ENCODE measurements around the gene TSPAN1. TPM values are rescaled to one million over a fixed set of nuclear protein-coding genes. Genes with fewer than 3 reads are reported as not detected.

The TSPAN1 gene
- total and polyA plus RNA-seq, 4 donors, result 0.33 to 7.0 (median 2.1) TPM

- no peak for TF ChIP-seq CTCF (IDR thresholded peaks at IDR 0.05; ENCODE audit: low read depth, low read length, missing input control)
- no peak for TF ChIP-seq ATF3 (IDR thresholded peaks at IDR 0.05)
- no peak for TF ChIP-seq EGR1 (IDR thresholded peaks at IDR 0.05; ENCODE audit: low read depth in 2 of 2)
- no peak for TF ChIP-seq FOXA2 (IDR thresholded peaks at IDR 0.05)
- no peak for TF ChIP-seq TAF1 (conservative IDR thresholded peaks at IDR 0.05)
- TF ChIP-seq SP1 (IDR thresholded peaks at IDR 0.05), result no peak
Measured at GRCh38 chr1:46128344-46128743, 46.5 kb upstream of the TSPAN1 start (continued).

- no peak for TF ChIP-seq FOXA1 (IDR thresholded peaks at IDR 0.05)
- TF ChIP-seq ZBTB33 (IDR thresholded peaks at IDR 0.05), result no peak
- no peak for TF ChIP-seq TAF1 (conservative IDR thresholded peaks at IDR 0.05)
- no peak for TF ChIP-seq HNF4G (IDR thresholded peaks at IDR 0.05)
- no peak for TF ChIP-seq GABPA (IDR thresholded peaks at IDR 0.05 in 1 of 2, conservative IDR thresholded peaks at IDR 0.05 in 1 of 2)
- no peak for TF ChIP-seq REST (IDR thresholded peaks at IDR 0.05)
- TF ChIP-seq MAX (IDR thresholded peaks at IDR 0.05), result no peak
- TF ChIP-seq RAD21 (IDR thresholded peaks at IDR 0.05), result no peak
- no peak for TF ChIP-seq YY1 (IDR thresholded peaks at IDR 0.05)
- no peak for TF ChIP-seq EGR1 (IDR thresholded peaks at IDR 0.05; ENCODE audit: low read depth in 2 of 2)
- no peak for TF ChIP-seq RXRA (IDR thresholded peaks at IDR 0.05)
- no peak for TF ChIP-seq JUND (IDR thresholded peaks at IDR 0.05)
- no peak for TF ChIP-seq FOXA2 (IDR thresholded peaks at IDR 0.05)
- no peak for TF ChIP-seq NR2F2 (IDR thresholded peaks at IDR 0.05)
- TF ChIP-seq ATF3 (IDR thresholded peaks at IDR 0.05), result no peak
- TF ChIP-seq SP1 (IDR thresholded peaks at IDR 0.05), result no peak
- H3K9me3 ChIP-seq (ENCODE audit: control insufficient read depth in 4 of 4, low read length in 3 of 4), result no peaks in the 10 kb centered on the region
- no peaks in the 10 kb centered on the region for H3K36me3 ChIP-seq (ENCODE audit: control insufficient read depth in 4 of 4, insufficient read depth in 3 of 4, low read depth in 1 of 4, low read length in 3 of 4)
- 64% methylated on average over 1 of the region's 1 CpG for WGBS
- H3K9ac ChIP-seq (ENCODE audit: low read depth in 1 of 2, low read length in 2 of 2), result peak overlapping the region in 1 of 2 donors; percentile 7
- no peak overlapping the region for H3K27ac ChIP-seq (ENCODE audit: low read depth in 1 of 2, low read length in 2 of 2)
- H3K27me3 ChIP-seq (ENCODE audit: control insufficient read depth in 4 of 4, insufficient read depth in 4 of 4, low read length in 3 of 4), result peaks cover 0 to 4% (median 0%) of the 10 kb centered on the region in 4 donors
- H3K4me3 ChIP-seq (ENCODE audit: low read depth in 1 of 3, low read length in 3 of 3), result peak overlapping the region in 1 of 3 donors; percentile 87
- peaks cover 4 to 27% (median 9%) of the 10 kb centered on the region in 4 donors for H3K4me1 ChIP-seq (ENCODE audit: control insufficient read depth in 4 of 4, insufficient read depth in 4 of 4, low read length in 3 of 4)
- no peak for DNase-seq (ENCODE audit: low spot score)
Measured at GRCh38 chr1:46130121-46130520, 44.8 kb upstream of the TSPAN1 start.

Measured in liver (tissue), 9 donors.